Spleen (tissue), 7 donors: ENCODE data around the gene ZNF385D.

Experiments used
- POLR2A ChIP-seq, 3 donors: fragments of 450-650 bp; IDR thresholded peaks; one replicate each; pipeline ENCODE4 v1.5.1; 2017; ENCODE audit warnings: antibody characterized with exemption in 3 of 3, mild to moderate bottlenecking in 1 of 3
- POLR2AphosphoS5 ChIP-seq, 3 donors: sonication (generic); formaldehyde crosslinking; IDR thresholded peaks; one replicate each; pipeline ENCODE4 v1.5.1; 2017; ENCODE audit warnings: antibody characterized with exemption in 3 of 3
- TF ChIP-seq, protein P1 (sequence below), 11 experiments: fragments of 200-600 bp in 7 of 11; fragments of 450-650 bp in 4 of 11; sonication (generic) in 4 of 11; IDR thresholded peaks in 8 of 11; conservative IDR thresholded peaks in 3 of 11; 1 replicate in 7 of 11; 2 replicates in 4 of 11; pipeline versions ENCODE4 v1.4.0 to v1.8.0; 2016 to 2021; ENCODE audit warnings: antibody characterized with exemption in 11 of 11, inconsistent platforms in 4 of 11, mild to moderate bottlenecking in 1 of 11
- donor health status: DM: no; HTN: no; CAD: no; lungs with moderate emphysema.
- donor health status: DM: no; HTN: no; CAD: no.
- donor health status: DM: no; HTN: no; CAD: no.

DNA sequence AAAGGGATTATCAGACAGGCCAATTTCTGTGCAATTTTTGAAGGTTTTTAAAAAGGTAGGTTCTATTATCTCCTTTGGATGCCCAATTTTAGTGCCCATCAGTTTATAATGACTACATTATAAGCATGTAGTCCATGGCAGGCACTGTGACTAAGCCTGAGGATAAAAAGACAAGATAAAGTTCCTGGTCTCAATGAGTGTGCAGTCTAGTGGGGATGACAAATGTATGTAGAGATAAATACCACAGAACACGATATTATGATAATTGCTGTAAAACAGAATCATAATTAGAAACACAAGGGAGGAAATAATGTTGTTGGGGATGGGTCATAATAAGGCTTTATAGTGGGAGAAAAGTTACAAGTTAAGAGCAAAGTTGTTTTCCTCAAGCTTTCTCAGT lies 163.1 kb downstream of the ZNF385D start:
- TF ChIP-seq, protein P1, sequence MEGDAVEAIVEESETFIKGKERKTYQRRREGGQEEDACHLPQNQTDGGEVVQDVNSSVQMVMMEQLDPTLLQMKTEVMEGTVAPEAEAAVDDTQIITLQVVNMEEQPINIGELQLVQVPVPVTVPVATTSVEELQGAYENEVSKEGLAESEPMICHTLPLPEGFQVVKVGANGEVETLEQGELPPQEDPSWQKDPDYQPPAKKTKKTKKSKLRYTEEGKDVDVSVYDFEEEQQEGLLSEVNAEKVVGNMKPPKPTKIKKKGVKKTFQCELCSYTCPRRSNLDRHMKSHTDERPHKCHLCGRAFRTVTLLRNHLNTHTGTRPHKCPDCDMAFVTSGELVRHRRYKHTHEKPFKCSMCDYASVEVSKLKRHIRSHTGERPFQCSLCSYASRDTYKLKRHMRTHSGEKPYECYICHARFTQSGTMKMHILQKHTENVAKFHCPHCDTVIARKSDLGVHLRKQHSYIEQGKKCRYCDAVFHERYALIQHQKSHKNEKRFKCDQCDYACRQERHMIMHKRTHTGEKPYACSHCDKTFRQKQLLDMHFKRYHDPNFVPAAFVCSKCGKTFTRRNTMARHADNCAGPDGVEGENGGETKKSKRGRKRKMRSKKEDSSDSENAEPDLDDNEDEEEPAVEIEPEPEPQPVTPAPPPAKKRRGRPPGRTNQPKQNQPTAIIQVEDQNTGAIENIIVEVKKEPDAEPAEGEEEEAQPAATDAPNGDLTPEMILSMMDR (IDR thresholded peaks at IDR 0.05 in 8 of 11, conservative IDR thresholded peaks at IDR 0.05 in 3 of 11): no peak
- TF ChIP-seq POLR2AphosphoS5 (IDR thresholded peaks at IDR 0.05) (no peak), POLR2A (IDR thresholded peaks at IDR 0.05) (no peak)
